OCI-LY7 (cell line): Measurements from ENCODE around the gene TNFAIP1. TPM values are rescaled to one million over a fixed set of nuclear protein-coding genes. Genes with fewer than 3 reads are reported as not detected.

Experiments used
- BruUV-seq: library from RNA; stranded (reverse); fragments of 400-500 nt; replicated peaks from 2 replicates; lab custom pipeline; 2021; lab: Mats Ljungman, UMichigan
- CTCF ChIA-PET: fragments of 300-600 bp; sonication (Branson Sonifier 250); formaldehyde crosslinking; loops from one replicate; lab custom pipeline; 2022; ENCODE audit warnings: antibody characterized with exemption; ENCODE audit not compliant: unreplicated experiment; lab: Charles Lee
- POLR2A ChIA-PET: fragments of 300-600 bp; sonication (Branson Sonifier 250); formaldehyde crosslinking; loops from one replicate; lab custom pipeline; 2022; ENCODE audit warnings: antibody characterized with exemption; lab: Charles Lee
- DNase-seq: peaks from one replicate; pipeline ENCODE4 v3.0.0-alpha.2; 2015; ENCODE audit warnings: low spot score
- H2AFZ ChIP-seq: fragments of 200-600 bp; sonication (generic), shearing (Covaris generic); 2 replicates; pipeline ENCODE4 v1.6.1; 2014; ENCODE audit warnings: mild to moderate bottlenecking, antibody characterized with exemption, low read length, moderate library complexity
- H3K27ac ChIP-seq: fragments of 200-600 bp; sonication (generic); 2 replicates; pipeline ENCODE4 v1.5.1; 2014; ENCODE audit warnings: mixed run types, low read depth, mild to moderate bottlenecking, moderate library complexity, low read length, inconsistent platforms; ENCODE audit not compliant: poor library complexity, severe bottlenecking
- H3K36me3 ChIP-seq: fragments of 200-600 bp; sonication (generic); 2 replicates; pipeline ENCODE4 v1.6.1; 2014; ENCODE audit warnings: mild to moderate bottlenecking, antibody characterized with exemption, low read length, moderate library complexity, mixed read lengths; ENCODE audit not compliant: insufficient read depth
- H3K4me1 ChIP-seq: fragments of 200-600 bp; sonication (generic); 2 replicates; pipeline ENCODE4 v1.5.1; 2014; ENCODE audit warnings: mild to moderate bottlenecking, low read length; ENCODE audit not compliant: insufficient read depth, poor library complexity, severe bottlenecking
- H3K4me2 ChIP-seq: fragments of 200-600 bp; sonication (generic); 2 replicates; pipeline ENCODE4 v1.6.1; 2014; ENCODE audit warnings: mild to moderate bottlenecking, low read length
- H3K4me3 ChIP-seq: fragments of 200-600 bp; sonication (generic); 2 replicates; pipeline ENCODE4 v1.5.1; 2014; ENCODE audit warnings: mild to moderate bottlenecking, low read depth, low read length; ENCODE audit not compliant: poor library complexity, severe bottlenecking
- H3K79me2 ChIP-seq: fragments of 200-600 bp; sonication (generic); 2 replicates; pipeline ENCODE4 v1.6.1; 2016; ENCODE audit warnings: low read depth, mild to moderate bottlenecking, low read length, moderate library complexity, mixed read lengths; ENCODE audit not compliant: insufficient read depth
- H3K9me2 ChIP-seq: fragments of 200-600 bp; sonication (generic); 2 replicates; pipeline ENCODE4 v1.6.1; 2016; ENCODE audit warnings: mild to moderate bottlenecking, low read length, mixed read lengths; ENCODE audit not compliant: insufficient read depth
- H3K9me3 ChIP-seq: fragments of 200-600 bp; sonication (generic); 2 replicates; pipeline ENCODE4 v1.6.1; 2014; ENCODE audit warnings: mild to moderate bottlenecking, mixed run types, low read length, mixed read lengths
- H4K20me1 ChIP-seq: fragments of 200-600 bp; sonication (generic); 2 replicates; pipeline ENCODE4 v1.6.1; 2014; ENCODE audit warnings: mild to moderate bottlenecking, antibody characterized with exemption, low read length, moderate library complexity, mixed read lengths; ENCODE audit not compliant: insufficient read depth
- EZH2phosphoT487 ChIP-seq: fragments of 200-600 bp; sonication (generic); IDR thresholded peaks from 2 replicates; pipeline ENCODE4 v1.6.1; 2018; ENCODE audit warnings: low read depth, borderline replicate concordance, mild to moderate bottlenecking, mixed run types, antibody characterized with exemption, low read length, moderate library complexity, mixed read lengths
- intact Hi-C: fragments of 100-400 bp; cut with micrococcal nuclease; formaldehyde crosslinking; loops from one replicate; pipeline ENCODE4 v1.10.0; 2022; ENCODE audit not compliant: unreplicated experiment
- total RNA-seq, 2 experiments: library from RNA; depleted of rRNA in 1 of 2; stranded (reverse); fragments of >200 nt in 1 of 2; shearing (Covaris generic) in 1 of 2; gene quantifications; 2 replicates each; pipeline ENCODE4 v1.2.3, GENCODE V29; 2014 to 2022
- TF ChIP-seq, protein P1 (sequence below): fragments of 200-600 bp; sonication (generic); conservative IDR thresholded peaks from 2 replicates; pipeline ENCODE4 v1.5.1; 2014; ENCODE audit warnings: mild to moderate bottlenecking, antibody characterized with exemption, low read length, moderate library complexity, mixed read lengths

The TNFAIP1 gene
- total RNA-seq, 2 experiments from 2014 or later = 14.7 to 15.5 TPM

- Histone ChIP-seq H3K4me1 (no peaks in the 10 kb centered on the region), H3K27ac (no peak overlapping the region), H3K9me2 (no peaks in the 10 kb centered on the region), H3K9me3 (no peaks in the 10 kb centered on the region), H4K20me1 (no peaks in the 10 kb centered on the region), H3K36me3 (peaks cover 17% of the 10 kb centered on the region), H3K79me2 (no peaks in the 10 kb centered on the region), H3K4me3 (no peak overlapping the region), H2AFZ (no peak overlapping the region), H3K4me2 (no peak overlapping the region)
- ChIA-PET POLR2A (no interaction called here), CTCF (no interaction called here)
- intact Hi-C loops = no loop called here
- TF ChIP-seq, protein P1, sequence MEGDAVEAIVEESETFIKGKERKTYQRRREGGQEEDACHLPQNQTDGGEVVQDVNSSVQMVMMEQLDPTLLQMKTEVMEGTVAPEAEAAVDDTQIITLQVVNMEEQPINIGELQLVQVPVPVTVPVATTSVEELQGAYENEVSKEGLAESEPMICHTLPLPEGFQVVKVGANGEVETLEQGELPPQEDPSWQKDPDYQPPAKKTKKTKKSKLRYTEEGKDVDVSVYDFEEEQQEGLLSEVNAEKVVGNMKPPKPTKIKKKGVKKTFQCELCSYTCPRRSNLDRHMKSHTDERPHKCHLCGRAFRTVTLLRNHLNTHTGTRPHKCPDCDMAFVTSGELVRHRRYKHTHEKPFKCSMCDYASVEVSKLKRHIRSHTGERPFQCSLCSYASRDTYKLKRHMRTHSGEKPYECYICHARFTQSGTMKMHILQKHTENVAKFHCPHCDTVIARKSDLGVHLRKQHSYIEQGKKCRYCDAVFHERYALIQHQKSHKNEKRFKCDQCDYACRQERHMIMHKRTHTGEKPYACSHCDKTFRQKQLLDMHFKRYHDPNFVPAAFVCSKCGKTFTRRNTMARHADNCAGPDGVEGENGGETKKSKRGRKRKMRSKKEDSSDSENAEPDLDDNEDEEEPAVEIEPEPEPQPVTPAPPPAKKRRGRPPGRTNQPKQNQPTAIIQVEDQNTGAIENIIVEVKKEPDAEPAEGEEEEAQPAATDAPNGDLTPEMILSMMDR = no peak
- no peak for TF ChIP-seq EZH2phosphoT487
- BruUV-seq = no TSS peak
- DNase-seq = no peak
These were observed 54.6 kb downstream of the TNFAIP1 start for GRCh38 chr17:28390141-28390540.

DNA sequence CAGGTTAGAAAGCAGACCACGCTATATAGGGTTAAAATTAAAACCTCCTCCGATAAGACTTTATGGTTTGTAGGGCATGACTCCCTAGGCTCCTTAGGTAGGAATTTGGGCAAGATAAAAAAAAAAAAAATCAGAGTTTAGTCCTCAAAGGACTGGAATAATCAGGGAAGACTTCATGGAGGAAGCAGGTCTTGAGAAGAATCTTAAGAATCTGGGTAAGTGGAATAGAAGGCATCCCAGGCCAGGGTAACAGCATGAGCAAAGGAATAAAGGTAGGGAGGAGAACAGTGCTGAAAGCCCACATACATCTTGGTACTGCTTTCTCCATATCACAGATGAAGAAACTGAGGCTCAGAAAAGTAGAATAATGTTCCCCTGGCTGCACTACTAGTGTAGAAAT lies 55.0 kb downstream of the TNFAIP1 start:
- intact Hi-C loops = no loop called here
- BruUV-seq = TSS peak; percentile 23
- Histone ChIP-seq H3K4me3 (no peak overlapping the region), H3K4me2 (no peak overlapping the region), H2AFZ (no peak overlapping the region), H3K27ac (no peak overlapping the region), H3K79me2 (no peaks in the 10 kb centered on the region), H3K9me3 (no peaks in the 10 kb centered on the region), H3K9me2 (no peaks in the 10 kb centered on the region), H4K20me1 (no peaks in the 10 kb centered on the region), H3K4me1 (no peaks in the 10 kb centered on the region), H3K36me3 (peaks cover 17% of the 10 kb centered on the region)
- TF ChIP-seq, protein P1 = no peak
- no peak for TF ChIP-seq EZH2phosphoT487
- ChIA-PET POLR2A (no interaction called here), CTCF (no interaction called here)
- no peak for DNase-seq

DNA sequence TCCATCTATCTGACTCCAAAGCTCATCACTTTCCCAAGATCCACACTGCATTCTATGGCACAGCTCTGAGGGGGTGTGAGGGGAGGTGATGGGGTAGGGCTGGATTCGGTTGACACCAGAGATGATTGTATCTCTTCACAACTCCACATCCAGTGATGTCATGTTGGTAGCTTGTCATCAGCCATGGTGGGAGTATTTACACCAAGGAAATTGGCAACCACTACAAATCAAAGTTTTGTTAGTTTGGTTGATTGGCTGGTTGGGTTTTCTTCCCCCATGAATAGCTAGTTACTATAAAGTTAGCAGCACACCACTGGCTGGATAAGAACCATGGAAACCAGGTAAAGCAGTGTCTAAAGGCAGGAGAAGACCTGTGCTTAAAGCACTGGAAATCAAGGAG lies 55.4 kb downstream of the TNFAIP1 start:
- H3K4me3 ChIP-seq = no peak overlapping the region
- intact Hi-C loops = no loop called here
- BruUV-seq = no TSS peak
- no peaks in the 10 kb centered on the region for H3K9me2 ChIP-seq
- H3K4me1 ChIP-seq = no peaks in the 10 kb centered on the region
- no peak overlapping the region for H2AFZ ChIP-seq
- POLR2A ChIA-PET = no interaction called here
- no peaks in the 10 kb centered on the region for H4K20me1 ChIP-seq
- DNase-seq = no peak
- H3K36me3 ChIP-seq = peaks cover 17% of the 10 kb centered on the region
- no peak overlapping the region for H3K27ac ChIP-seq
- H3K79me2 ChIP-seq = no peaks in the 10 kb centered on the region
- H3K9me3 ChIP-seq = no peaks in the 10 kb centered on the region
- CTCF ChIA-PET = no interaction called here
- no peak overlapping the region for H3K4me2 ChIP-seq
- no peak for TF ChIP-seq EZH2phosphoT487
- TF ChIP-seq, protein P1 = no peak
